BE2C (cell line): Measurements from ENCODE around the gene IDI2.

ENCODE experiments used
- DNase-seq: peaks from one replicate; pipeline ENCODE4 v3.0.0-alpha.2; 2020
- H3K27me3 ChIP-seq: fragments of 250-450 bp; sonication (Bioruptor Pico); 2 replicates; pipeline ENCODE4 v1.5.1; 2020; ENCODE audit warnings: mild to moderate bottlenecking
- H3K36me3 ChIP-seq: fragments of 250-450 bp; sonication (Bioruptor Pico); 2 replicates; pipeline ENCODE4 v1.5.1; 2020; ENCODE audit warnings: mild to moderate bottlenecking
- H3K4me1 ChIP-seq: fragments of 250-450 bp; sonication (Bioruptor Pico); 2 replicates; pipeline ENCODE4 v1.5.1; 2020
- H3K4me3 ChIP-seq: 2 replicates; pipeline ENCODE4 v1.5.1; 2011; ENCODE audit warnings: low read depth, low read length
- H3K9me3 ChIP-seq: fragments of 250-450 bp; sonication (Bioruptor Pico); 2 replicates; pipeline ENCODE4 v1.5.1; 2020
- CTCF ChIP-seq: IDR thresholded peaks from 2 replicates; pipeline ENCODE4 v1.5.1; 2012; ENCODE audit warnings: mild to moderate bottlenecking, low read depth, low read length

IDI2 gene

GRCh38 chr10:1056326-1057105, 30.9 kb upstream of the IDI2 start, which contains the start of gene WDR37:
TSS of gene WDR37 (plus strand) at chr10:1056385. CDS start at chr10:1072156, 15,771 bp downstream.
- Histone ChIP-seq H3K27me3 (no peaks in the 10 kb centered on the region), H3K4me1 (no peaks in the 10 kb centered on the region), H3K4me3 (peak within 1 kb of the TSS; percentile 94), H3K9me3 (no peaks in the 10 kb centered on the region), H3K36me3 (peaks cover 2% of the 10 kb centered on the region)
- no peak for TF ChIP-seq CTCF
- DNase-seq: peak; percentile 87

GRCh38 chr10:1054684-1055083, 29.0 kb upstream of the IDI2 start:
- Histone ChIP-seq H3K27me3 (no peaks in the 10 kb centered on the region), H3K36me3 (peaks cover 2% of the 10 kb centered on the region), H3K4me3 (peak overlapping the region; percentile 94), H3K9me3 (no peaks in the 10 kb centered on the region), H3K4me1 (no peaks in the 10 kb centered on the region)
- DNase-seq: no peak
- TF ChIP-seq CTCF: no peak

- Histone ChIP-seq H3K27me3 (no peaks in the 10 kb centered on the region), H3K4me1 (no peaks in the 10 kb centered on the region), H3K36me3 (no peaks in the 10 kb centered on the region; the same call in none of the 2 replicates), H3K4me3 (peak overlapping the region; percentile 89), H3K9me3 (no peaks in the 10 kb centered on the region)
- no peak for DNase-seq
- TF ChIP-seq CTCF: no peak
Observed at GRCh38 chr10:1050554-1050953, 24.9 kb upstream of the IDI2 start.

- no peak for TF ChIP-seq CTCF
- DNase-seq: peak; percentile 42
- Histone ChIP-seq H3K4me1 (no peaks in the 10 kb centered on the region), H3K27me3 (no peaks in the 10 kb centered on the region), H3K36me3 (no peaks in the 10 kb centered on the region; the same call in none of the 2 replicates), H3K9me3 (no peaks in the 10 kb centered on the region), H3K4me3 (peak overlapping the region; percentile 89)
Observed at GRCh38 chr10:1050145-1050544, 24.5 kb upstream of the IDI2 start.

GRCh38 chr10:1049425-1049958, 23.8 kb upstream of the IDI2 start:
- Histone ChIP-seq H3K4me1 (no peaks in the 10 kb centered on the region; the same call in none of the 2 replicates), H3K9me3 (no peaks in the 10 kb centered on the region), H3K4me3 (peak overlapping the region; percentile 89), H3K36me3 (no peaks in the 10 kb centered on the region; the same call in none of the 2 replicates), H3K27me3 (no peaks in the 10 kb centered on the region)
- TF ChIP-seq CTCF: no peak
- no peak for DNase-seq
